Measurements from ENCODE around the gene GADL1. TPM values are rescaled to one million over a fixed set of nuclear protein-coding genes. Genes with fewer than 3 reads are reported as not detected.

GADL1 gene
- total RNA-seq, 1 experiment from 2014 or later = not detected

DNA sequence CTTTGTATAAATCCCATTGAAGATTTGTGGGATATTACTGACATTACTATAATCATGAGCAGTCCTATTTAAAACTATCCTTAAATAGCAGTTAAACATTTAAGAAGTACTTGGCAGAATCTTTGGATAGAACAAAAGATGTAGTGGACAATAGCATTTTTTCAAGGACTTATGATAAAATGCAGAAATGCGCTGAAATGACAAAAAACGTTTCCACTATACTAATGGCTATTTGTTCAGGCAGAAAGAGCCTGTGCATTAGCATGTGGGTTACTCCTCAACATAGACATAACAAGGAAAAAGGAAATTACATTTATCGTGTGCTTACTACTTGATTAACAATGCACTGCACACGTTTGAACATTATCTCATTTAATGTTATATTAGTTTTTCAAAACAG, 80.7 kb downstream of the GADL1 start:
- Histone ChIP-seq H3K9me2 (ENCODE audit: insufficient read depth) (no peaks in the 10 kb centered on the region), H3K79me2 (ENCODE audit: low read depth) (no peaks in the 10 kb centered on the region), H3K36me3 (ENCODE audit: low read depth) (no peaks in the 10 kb centered on the region), H3K9me3 (ENCODE audit: insufficient read depth, low read depth) (no peaks in the 10 kb centered on the region), H3K4me2 (no peak overlapping the region), H3K27ac (no peak overlapping the region), H3F3A (ENCODE audit: insufficient read depth, low read depth) (no peaks in the 10 kb centered on the region), H4K20me1 (ENCODE audit: insufficient read depth) (no peaks in the 10 kb centered on the region), H3K4me1 (replicated peaks; ENCODE audit: insufficient read depth) (no peaks in the 10 kb centered on the region), H3K4me3 (no peak overlapping the region), H3K27me3 (ENCODE audit: insufficient read depth, low read depth) (no peaks in the 10 kb centered on the region), H2AFZ (no peak overlapping the region)
- CTCF ChIA-PET = no interaction called here
- DNase-seq = no peak
- TF ChIP-seq, protein P1, sequence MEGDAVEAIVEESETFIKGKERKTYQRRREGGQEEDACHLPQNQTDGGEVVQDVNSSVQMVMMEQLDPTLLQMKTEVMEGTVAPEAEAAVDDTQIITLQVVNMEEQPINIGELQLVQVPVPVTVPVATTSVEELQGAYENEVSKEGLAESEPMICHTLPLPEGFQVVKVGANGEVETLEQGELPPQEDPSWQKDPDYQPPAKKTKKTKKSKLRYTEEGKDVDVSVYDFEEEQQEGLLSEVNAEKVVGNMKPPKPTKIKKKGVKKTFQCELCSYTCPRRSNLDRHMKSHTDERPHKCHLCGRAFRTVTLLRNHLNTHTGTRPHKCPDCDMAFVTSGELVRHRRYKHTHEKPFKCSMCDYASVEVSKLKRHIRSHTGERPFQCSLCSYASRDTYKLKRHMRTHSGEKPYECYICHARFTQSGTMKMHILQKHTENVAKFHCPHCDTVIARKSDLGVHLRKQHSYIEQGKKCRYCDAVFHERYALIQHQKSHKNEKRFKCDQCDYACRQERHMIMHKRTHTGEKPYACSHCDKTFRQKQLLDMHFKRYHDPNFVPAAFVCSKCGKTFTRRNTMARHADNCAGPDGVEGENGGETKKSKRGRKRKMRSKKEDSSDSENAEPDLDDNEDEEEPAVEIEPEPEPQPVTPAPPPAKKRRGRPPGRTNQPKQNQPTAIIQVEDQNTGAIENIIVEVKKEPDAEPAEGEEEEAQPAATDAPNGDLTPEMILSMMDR (conservative IDR thresholded peaks at IDR 0.05) = no peak
- no peak for TF ChIP-seq EZH2 (IDR thresholded peaks at IDR 0.05; ENCODE audit: low read depth)
- intact Hi-C loops (cut with micrococcal nuclease; ENCODE audit: unreplicated experiment) = no loop called here
- POLR2A ChIA-PET (ENCODE audit: unreplicated experiment) = no interaction called here
- BruUV-seq (replicated peaks) = no TSS peak

DNA sequence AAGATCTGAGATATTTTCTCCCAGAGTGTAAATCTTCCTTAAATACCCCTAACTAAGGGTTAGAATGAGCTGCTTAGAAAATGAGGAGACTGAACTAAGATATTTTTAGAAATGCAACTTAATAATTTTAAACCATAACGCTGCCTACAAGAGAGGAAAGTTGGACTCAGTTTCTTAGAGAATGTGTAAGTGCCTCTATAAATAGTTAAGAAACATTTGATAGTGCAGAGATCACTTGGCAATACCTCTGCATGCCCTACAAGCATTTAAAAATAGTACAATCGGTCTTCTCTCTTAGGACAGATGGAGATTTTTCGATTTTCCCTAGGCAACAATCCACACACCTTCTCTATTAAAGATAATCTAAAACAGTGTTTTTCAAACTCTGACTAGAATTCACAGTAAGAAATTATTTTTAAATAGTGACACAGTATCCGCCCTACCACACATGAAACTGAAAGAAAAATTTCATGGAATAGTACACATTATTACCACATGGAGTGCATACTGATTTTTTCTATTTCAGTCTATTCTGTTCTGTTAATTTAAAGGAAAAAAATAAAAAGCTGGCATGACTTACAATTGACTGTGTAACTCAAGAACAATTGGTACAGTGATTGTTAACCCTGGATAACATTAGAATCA, 83.2 kb downstream of the GADL1 start:
- Histone ChIP-seq H4K20me1 (ENCODE audit: insufficient read depth) (no peaks in the 10 kb centered on the region), H3K9me3 (ENCODE audit: insufficient read depth, low read depth) (no peaks in the 10 kb centered on the region), H2AFZ (no peak overlapping the region), H3K27ac (no peak overlapping the region), H3K4me3 (no peak overlapping the region), H3K27me3 (ENCODE audit: insufficient read depth, low read depth) (no peaks in the 10 kb centered on the region), H3F3A (ENCODE audit: insufficient read depth, low read depth) (no peaks in the 10 kb centered on the region), H3K79me2 (ENCODE audit: low read depth) (no peaks in the 10 kb centered on the region), H3K9me2 (ENCODE audit: insufficient read depth) (no peaks in the 10 kb centered on the region), H3K4me1 (replicated peaks; ENCODE audit: insufficient read depth) (no peaks in the 10 kb centered on the region), H3K36me3 (ENCODE audit: low read depth) (no peaks in the 10 kb centered on the region), H3K4me2 (no peak overlapping the region)
- no peak for DNase-seq
- TF ChIP-seq, protein P1 (conservative IDR thresholded peaks at IDR 0.05) = no peak
- TF ChIP-seq EZH2 (IDR thresholded peaks at IDR 0.05; ENCODE audit: low read depth) = no peak
- ChIA-PET CTCF (no interaction called here), POLR2A (ENCODE audit: unreplicated experiment) (no interaction called here)
- no TSS peak for BruUV-seq (replicated peaks)
- intact Hi-C loops (cut with micrococcal nuclease; ENCODE audit: unreplicated experiment) = no loop called here

DNA sequence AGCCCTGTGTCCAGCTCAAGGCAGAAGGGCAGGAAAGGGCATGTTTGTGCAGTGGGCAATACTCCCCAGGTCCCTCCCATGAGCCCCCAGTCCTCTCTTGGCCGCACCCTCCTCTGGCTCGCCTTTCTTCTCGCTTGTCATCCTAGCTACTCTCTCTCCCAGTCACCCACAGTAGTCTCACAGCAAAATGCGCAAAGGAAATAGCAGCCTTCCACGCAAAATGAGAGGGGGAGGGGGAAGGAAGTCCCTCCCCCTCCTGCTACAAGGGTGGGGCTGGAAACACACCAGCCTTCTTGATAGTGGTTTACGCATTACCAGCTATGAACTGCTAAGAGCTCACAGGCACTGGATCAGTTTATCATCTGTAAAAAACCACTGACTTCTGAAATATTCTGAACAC, 83.8 kb downstream of the GADL1 start:
- Histone ChIP-seq H3K79me2 (ENCODE audit: low read depth) (no peaks in the 10 kb centered on the region), H3F3A (ENCODE audit: insufficient read depth, low read depth) (no peaks in the 10 kb centered on the region), H3K27ac (no peak overlapping the region), H3K4me3 (no peak overlapping the region), H3K27me3 (ENCODE audit: insufficient read depth, low read depth) (no peaks in the 10 kb centered on the region), H3K9me2 (ENCODE audit: insufficient read depth) (no peaks in the 10 kb centered on the region), H2AFZ (no peak overlapping the region), H3K36me3 (ENCODE audit: low read depth) (no peaks in the 10 kb centered on the region), H3K4me2 (no peak overlapping the region), H3K9me3 (ENCODE audit: insufficient read depth, low read depth) (no peaks in the 10 kb centered on the region), H4K20me1 (ENCODE audit: insufficient read depth) (no peaks in the 10 kb centered on the region), H3K4me1 (replicated peaks; ENCODE audit: insufficient read depth) (no peaks in the 10 kb centered on the region)
- POLR2A ChIA-PET (ENCODE audit: unreplicated experiment) = no interaction called here
- CTCF ChIA-PET = no interaction called here
- no TSS peak for BruUV-seq (replicated peaks)
- intact Hi-C loops (cut with micrococcal nuclease; ENCODE audit: unreplicated experiment) = no loop called here
- TF ChIP-seq, protein P1 (conservative IDR thresholded peaks at IDR 0.05) = no peak
- TF ChIP-seq EZH2 (IDR thresholded peaks at IDR 0.05; ENCODE audit: low read depth) = no peak
- no peak for DNase-seq

Data from PC-9 (cell line).